SJCRH30 (cell line): ENCODE data around the gene CHAD. TPM values are rescaled to one million over a fixed set of nuclear protein-coding genes. Genes with fewer than 3 reads are reported as not detected.

Source experiments
- DNase-seq, 2 experiments: peaks; one replicate each; pipeline ENCODE4 v3.0.0-alpha.2; 2015 to 2020
- H3K27ac ChIP-seq: fragments of 250-450 bp; sonication (Bioruptor Pico); 2 replicates; pipeline ENCODE4 v1.5.1; 2020; ENCODE audit warnings: mild to moderate bottlenecking, moderate library complexity
- H3K27me3 ChIP-seq: fragments of 250-450 bp; sonication (Bioruptor Pico); 2 replicates; pipeline ENCODE4 v1.5.1; 2020; ENCODE audit warnings: mild to moderate bottlenecking, moderate library complexity
- H3K36me3 ChIP-seq: fragments of 250-450 bp; sonication (Bioruptor Pico); 2 replicates; pipeline ENCODE4 v1.5.1; 2020; ENCODE audit warnings: mild to moderate bottlenecking, moderate library complexity
- H3K4me1 ChIP-seq: fragments of 250-450 bp; sonication (Bioruptor Pico); 2 replicates; pipeline ENCODE4 v1.5.1; 2020; ENCODE audit warnings: mild to moderate bottlenecking, moderate library complexity
- H3K4me3 ChIP-seq: fragments of 250-450 bp; sonication (Bioruptor Pico); 2 replicates; pipeline ENCODE4 v1.5.1; 2020; ENCODE audit warnings: mild to moderate bottlenecking, moderate library complexity
- H3K9me3 ChIP-seq: fragments of 250-450 bp; sonication (Bioruptor Pico); replicated peaks from 2 replicates; pipeline ENCODE4 v1.5.1; 2020; ENCODE audit warnings: mild to moderate bottlenecking, moderate library complexity
- total RNA-seq: library from RNA; depleted of rRNA; stranded (reverse); fragments of >200 nt; shearing (Covaris generic); gene quantifications from 2 replicates; pipeline ENCODE4 v1.2.3, GENCODE V29; 2014

Gene CHAD
- total RNA-seq, 1 experiment from 2014 or later = not detected

DNA sequence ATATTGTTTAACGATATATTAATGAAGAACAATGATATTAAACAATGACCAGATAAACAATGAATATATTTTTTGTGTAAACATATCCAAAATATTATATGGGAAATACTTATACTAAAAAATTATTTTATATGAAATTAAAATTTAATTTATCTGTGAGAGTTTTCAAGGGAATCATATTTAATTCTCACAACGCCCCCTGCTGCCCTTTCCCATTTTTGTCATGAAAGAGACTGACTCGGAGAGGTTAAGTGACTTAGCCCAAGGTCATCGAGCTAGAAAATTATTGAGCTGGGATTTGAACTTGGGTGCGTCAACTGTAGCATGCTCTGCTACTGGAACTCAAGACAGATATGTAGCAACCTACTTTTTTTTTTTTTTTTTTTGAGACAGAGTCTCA is 32.4 kb upstream of the CHAD start:
- DNase-seq = peak in 1 of 2 experiments; percentile 26
- Histone ChIP-seq H3K4me1 (no peaks in the 10 kb centered on the region), H3K36me3 (no peaks in the 10 kb centered on the region), H3K27ac (no peak overlapping the region), H3K4me3 (no peak overlapping the region), H3K27me3 (no peaks in the 10 kb centered on the region), H3K9me3 (no peaks in the 10 kb centered on the region)

DNA sequence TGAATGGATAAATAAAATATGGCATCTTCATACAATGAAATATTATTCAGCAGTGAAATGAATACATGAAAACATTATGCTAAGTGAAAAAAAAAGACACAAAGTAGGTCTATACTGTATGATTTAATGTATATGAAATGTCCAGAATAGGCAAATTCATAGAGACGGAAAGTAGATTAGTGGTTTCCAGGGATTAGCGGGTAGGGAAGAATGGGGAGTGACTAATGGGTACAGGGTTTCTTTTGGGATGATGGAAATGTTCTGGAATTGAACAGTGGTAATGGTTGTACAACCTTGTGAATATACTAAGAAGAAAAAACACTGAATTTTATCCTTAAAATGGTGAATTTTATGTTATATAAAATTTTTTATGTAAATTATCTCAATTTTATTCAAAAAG is 31.0 kb upstream of the CHAD start:
- H3K27ac ChIP-seq = no peak overlapping the region
- no peak for DNase-seq
- H3K9me3 ChIP-seq = no peaks in the 10 kb centered on the region
- no peaks in the 10 kb centered on the region for H3K27me3 ChIP-seq
- H3K4me3 ChIP-seq = no peak overlapping the region
- no peaks in the 10 kb centered on the region for H3K36me3 ChIP-seq
- H3K4me1 ChIP-seq = no peaks in the 10 kb centered on the region

- Histone ChIP-seq H3K4me1 (no peaks in the 10 kb centered on the region), H3K27ac (no peak overlapping the region), H3K36me3 (no peaks in the 10 kb centered on the region), H3K9me3 (no peaks in the 10 kb centered on the region), H3K4me3 (no peak overlapping the region), H3K27me3 (no peaks in the 10 kb centered on the region)
- no peak for DNase-seq
Observed at GRCh38 chr17:50499270-50499669, 30.6 kb upstream of the CHAD start.

GRCh38 chr17:50498021-50498874 is 29.6 kb upstream of the CHAD start:
- Histone ChIP-seq H3K4me3 (no peak overlapping the region), H3K4me1 (no peaks in the 10 kb centered on the region), H3K9me3 (no peaks in the 10 kb centered on the region), H3K36me3 (no peaks in the 10 kb centered on the region), H3K27ac (no peak overlapping the region), H3K27me3 (no peaks in the 10 kb centered on the region)
- DNase-seq = no peak

DNA sequence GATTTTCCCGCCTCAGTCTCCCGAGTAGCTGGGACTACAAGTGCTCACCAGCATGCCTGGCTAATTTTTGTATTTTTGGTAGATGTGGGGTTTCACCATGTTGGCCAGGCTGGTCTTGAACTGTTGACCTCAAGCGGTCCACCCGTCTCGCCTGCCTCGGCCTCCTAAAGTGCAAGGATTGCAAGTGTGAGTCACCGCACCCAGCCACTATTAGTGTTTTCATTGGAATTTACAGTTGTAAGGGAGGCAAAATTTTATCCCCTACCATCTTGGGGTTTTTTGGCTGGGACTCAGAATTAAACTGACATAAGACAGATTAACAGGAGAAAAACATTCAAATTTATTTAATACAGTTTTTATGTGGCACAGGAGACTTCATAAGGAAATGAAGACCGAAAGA is 27.2 kb upstream of the CHAD start:
- Histone ChIP-seq H3K27me3 (no peaks in the 10 kb centered on the region), H3K4me1 (no peaks in the 10 kb centered on the region), H3K36me3 (no peaks in the 10 kb centered on the region), H3K9me3 (no peaks in the 10 kb centered on the region), H3K27ac (no peak overlapping the region), H3K4me3 (no peak overlapping the region)
- no peak for DNase-seq

DNA sequence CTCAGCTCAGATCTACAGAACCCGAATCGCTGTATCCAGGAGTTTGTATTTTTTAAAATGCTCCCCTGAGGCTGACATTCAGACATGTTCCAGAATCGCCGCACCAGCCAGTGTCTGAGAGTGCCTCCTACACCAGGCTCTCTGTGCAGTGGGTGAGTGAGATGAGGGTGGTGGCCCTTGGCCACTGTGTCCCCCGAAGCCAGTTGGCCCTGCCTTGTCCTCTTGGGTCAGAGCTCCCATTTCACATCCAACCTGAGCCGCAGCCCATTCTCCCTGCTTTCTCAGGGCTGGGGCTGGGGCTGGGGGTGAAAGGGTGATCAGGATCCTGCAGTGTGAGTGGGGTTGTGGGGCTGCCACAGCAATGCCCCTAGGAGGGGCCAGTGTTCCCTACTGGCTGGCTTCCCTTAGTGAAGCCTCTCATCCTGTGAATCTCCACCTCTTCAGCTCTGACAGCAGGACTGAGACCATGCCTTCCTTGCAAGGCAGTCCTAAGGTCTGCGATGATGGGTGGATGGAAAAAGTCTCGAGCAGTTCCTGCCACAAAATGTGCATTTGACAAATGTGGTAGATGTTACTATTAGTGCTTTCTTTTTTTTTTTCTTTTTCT is 26.6 kb upstream of the CHAD start:
- no peaks in the 10 kb centered on the region for H3K4me1 ChIP-seq
- H3K27ac ChIP-seq = no peak overlapping the region
- H3K27me3 ChIP-seq = no peaks in the 10 kb centered on the region
- no peaks in the 10 kb centered on the region for H3K9me3 ChIP-seq
- no peak for DNase-seq
- H3K4me3 ChIP-seq = no peak overlapping the region
- H3K36me3 ChIP-seq = no peaks in the 10 kb centered on the region

DNA sequence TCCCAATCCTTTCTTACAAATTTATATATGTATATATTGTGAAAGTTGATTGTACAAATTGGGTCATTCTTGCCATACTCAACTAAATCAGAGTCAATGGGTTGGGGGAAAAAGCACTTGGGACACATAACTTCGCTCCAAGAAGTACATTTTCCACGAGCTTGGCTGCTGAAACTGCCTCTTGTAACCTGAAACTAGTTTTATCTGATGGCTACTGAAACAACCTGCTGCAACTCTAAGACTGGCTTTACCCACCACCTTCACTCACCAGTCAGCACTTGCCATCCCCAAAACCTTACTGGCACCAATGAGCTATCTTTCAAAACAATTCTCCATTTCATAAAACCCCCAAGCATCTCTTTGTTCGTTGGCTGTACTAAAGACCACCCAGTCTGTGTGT is 25.1 kb upstream of the CHAD start:
- no peaks in the 10 kb centered on the region for H3K4me1 ChIP-seq
- H3K9me3 ChIP-seq = no peaks in the 10 kb centered on the region
- H3K27me3 ChIP-seq = no peaks in the 10 kb centered on the region
- no peak for DNase-seq
- H3K36me3 ChIP-seq = no peaks in the 10 kb centered on the region
- no peak overlapping the region for H3K27ac ChIP-seq
- H3K4me3 ChIP-seq = no peak overlapping the region

DNA sequence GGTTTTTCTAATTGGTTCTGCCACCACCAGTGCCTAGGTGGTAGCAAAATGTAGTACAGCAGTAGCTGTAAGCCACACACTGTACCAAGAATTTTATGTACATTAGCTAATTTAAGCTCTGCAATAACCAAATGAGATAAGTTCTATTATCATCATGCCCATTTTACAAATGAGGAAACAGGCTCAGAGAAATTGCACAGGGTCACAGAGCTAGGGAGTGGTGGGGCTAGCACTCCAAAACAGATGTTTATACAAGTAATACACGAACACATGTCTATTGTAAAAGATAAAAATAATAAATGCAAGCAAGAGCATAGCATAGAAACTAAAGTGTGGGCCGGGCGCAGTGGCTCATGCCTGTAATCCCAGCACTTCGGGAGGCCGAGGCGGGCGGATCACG is 23.5 kb upstream of the CHAD start:
- Histone ChIP-seq H3K27me3 (no peaks in the 10 kb centered on the region), H3K9me3 (no peaks in the 10 kb centered on the region), H3K4me3 (no peak overlapping the region), H3K36me3 (no peaks in the 10 kb centered on the region), H3K27ac (no peak overlapping the region), H3K4me1 (no peaks in the 10 kb centered on the region)
- DNase-seq = no peak

GRCh38 chr17:50491505-50491904 is 22.8 kb upstream of the CHAD start:
- H3K36me3 ChIP-seq = no peaks in the 10 kb centered on the region
- H3K4me1 ChIP-seq = no peaks in the 10 kb centered on the region
- no peak overlapping the region for H3K27ac ChIP-seq

GRCh38 chr17:50488880-50489279 is 20.2 kb upstream of the CHAD start:
- Histone ChIP-seq H3K4me3 (no peak overlapping the region), H3K36me3 (no peaks in the 10 kb centered on the region), H3K27me3 (no peaks in the 10 kb centered on the region), H3K4me1 (no peaks in the 10 kb centered on the region), H3K9me3 (no peaks in the 10 kb centered on the region), H3K27ac (no peak overlapping the region)
- DNase-seq = no peak

More at GRCh38 chr17:50491505-50491904, 22.8 kb upstream of the CHAD start:
- Histone ChIP-seq H3K27me3 (no peaks in the 10 kb centered on the region), H3K4me3 (no peak overlapping the region), H3K9me3 (no peaks in the 10 kb centered on the region)
- DNase-seq = no peak

DNA sequence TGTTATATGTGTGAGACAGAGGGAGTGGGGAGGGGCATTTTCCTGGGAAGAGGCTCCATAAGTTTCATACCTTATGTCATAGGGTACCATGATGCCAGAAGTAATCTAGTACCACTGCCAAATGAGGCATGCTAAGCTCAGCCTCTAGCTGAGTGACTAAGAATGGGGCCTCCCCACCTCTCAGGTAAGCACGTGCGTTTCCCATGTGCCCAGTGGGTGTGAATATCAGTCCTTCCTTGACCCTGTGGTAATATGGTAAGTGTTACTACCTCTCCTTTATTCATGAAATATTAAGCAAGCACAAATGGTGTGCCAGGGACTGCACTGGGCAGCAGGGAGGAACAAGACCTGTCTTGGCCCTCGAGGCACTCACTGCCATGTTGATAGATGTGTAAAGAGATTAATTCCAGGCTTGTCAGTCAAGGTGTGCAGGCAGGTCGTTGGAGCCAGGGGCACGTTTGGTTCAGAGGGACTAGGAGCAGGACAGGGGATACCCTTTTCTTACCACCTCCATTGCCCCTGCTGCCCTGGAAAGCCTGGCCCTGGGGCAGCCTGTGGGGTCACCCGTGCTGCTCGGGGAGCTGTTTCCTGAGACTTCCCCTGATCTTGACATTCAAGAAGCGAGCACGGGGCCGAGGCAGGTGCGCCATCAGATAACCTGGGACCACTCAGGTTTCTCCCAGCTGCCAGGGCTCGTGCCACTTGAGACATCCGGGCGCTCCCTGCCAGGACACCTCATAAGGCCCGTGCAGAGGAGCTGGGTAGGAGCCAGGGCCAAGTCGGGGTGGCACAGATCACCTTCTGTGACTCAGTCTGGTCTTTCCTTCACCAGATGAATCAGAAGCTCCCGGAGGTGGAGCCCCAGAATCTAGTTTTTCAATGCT is 18.8 kb upstream of the CHAD start:
- DNase-seq = no peak
- no peaks in the 10 kb centered on the region for H3K36me3 ChIP-seq

GRCh38 chr17:50484386-50485155 is 15.9 kb upstream of the CHAD start:
- Histone ChIP-seq H3K36me3 (no peaks in the 10 kb centered on the region), H3K9me3 (no peaks in the 10 kb centered on the region), H3K4me1 (peaks cover 3% of the 10 kb centered on the region; the same call in 1 of the 2 replicates), H3K27ac (no peak overlapping the region), H3K27me3 (no peaks in the 10 kb centered on the region), H3K4me3 (no peak overlapping the region)
- no peak for DNase-seq

More for the DNA sequence above, 18.8 kb upstream of the CHAD start:
- no peak overlapping the region for H3K4me3 ChIP-seq
- no peaks in the 10 kb centered on the region for H3K9me3 ChIP-seq
- no peaks in the 10 kb centered on the region for H3K4me1 ChIP-seq
- H3K27ac ChIP-seq = no peak overlapping the region
- H3K27me3 ChIP-seq = no peaks in the 10 kb centered on the region

DNA sequence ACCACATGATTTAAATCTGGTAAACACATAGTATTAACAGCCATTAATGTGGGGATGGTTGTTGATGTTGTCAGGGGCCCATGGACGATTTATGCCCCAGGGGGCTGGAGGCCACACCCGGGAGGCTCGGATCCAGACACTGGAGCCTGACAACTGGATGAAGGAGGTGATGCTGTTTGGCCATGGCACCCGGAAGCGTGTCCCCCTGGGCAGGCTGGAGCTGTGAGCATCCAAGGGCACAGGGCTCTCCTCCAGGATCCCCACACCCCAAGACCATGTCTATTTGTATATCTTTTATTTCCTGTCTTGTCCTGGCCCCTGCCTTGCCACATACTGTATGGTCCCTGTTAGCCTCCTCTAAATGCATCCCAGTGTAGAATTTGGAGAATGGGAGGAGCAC is 14.6 kb upstream of the CHAD start:
- Histone ChIP-seq H3K4me3 (no peak overlapping the region), H3K4me1 (peaks cover 3% of the 10 kb centered on the region; the same call in 1 of the 2 replicates), H3K9me3 (no peaks in the 10 kb centered on the region), H3K27me3 (no peaks in the 10 kb centered on the region), H3K27ac (no peak overlapping the region), H3K36me3 (no peaks in the 10 kb centered on the region)
- DNase-seq = no peak

GRCh38 chr17:50482516-50482915 is 13.8 kb upstream of the CHAD start:
- Histone ChIP-seq H3K27me3 (no peaks in the 10 kb centered on the region), H3K36me3 (no peaks in the 10 kb centered on the region), H3K4me1 (peaks cover 3% of the 10 kb centered on the region; the same call in 1 of the 2 replicates), H3K4me3 (no peak overlapping the region), H3K9me3 (no peaks in the 10 kb centered on the region), H3K27ac (no peak overlapping the region)
- peak; percentile 82 to 89 for DNase-seq
